Type B pancreatic cell (in vitro differentiated cells): ENCODE measurements around the gene PIAS2. TPM values are rescaled to one million over a fixed set of nuclear protein-coding genes. Genes with fewer than 3 reads are reported as not detected.
A peak's percentile ranks its signal among the peaks of the same experiment; 100 is the strongest.

Experiments used
- DNase-seq: peaks from one replicate; pipeline ENCODE4 v3.0.0; 2021; ENCODE audit warnings: mixed read lengths; ENCODE audit not compliant: unreplicated experiment; ENCODE audit errors: extremely low spot score
- H3K27ac Mint-ChIP-seq: 2 replicates; pipeline ENCODE4 v1.8.0; 2021; ENCODE audit warnings: mild to moderate bottlenecking, mixed read lengths
- H3K27me3 Mint-ChIP-seq: 2 replicates; pipeline ENCODE4 v1.8.0; 2021; ENCODE audit warnings: mixed read lengths
- H3K36me3 Mint-ChIP-seq: 2 replicates; pipeline ENCODE4 v1.8.0; 2021; ENCODE audit warnings: mixed read lengths
- H3K4me1 Mint-ChIP-seq: one replicate; pipeline ENCODE4 v1.8.0; 2021; ENCODE audit warnings: mixed read lengths; ENCODE audit not compliant: unreplicated experiment
- H3K4me3 Mint-ChIP-seq: 2 replicates; pipeline ENCODE4 v1.8.0; 2021; ENCODE audit warnings: mild to moderate bottlenecking, mixed read lengths
- H3K9me3 Mint-ChIP-seq: 2 replicates; pipeline ENCODE4 v1.8.0; 2021; ENCODE audit warnings: mixed read lengths
- total RNA-seq: library from RNA; stranded (reverse); gene quantifications from 2 replicates; pipeline ENCODE4 v1.2.1, GENCODE V29; 2021; ENCODE audit warnings: low replicate concordance
- TF ChIP-seq, protein P1 (sequence below): fragments of 200-600 bp; sonication (generic); conservative IDR thresholded peaks from 2 replicates; pipeline ENCODE4 v1.5.0; 2021; ENCODE audit warnings: antibody characterized with exemption, mild to moderate bottlenecking

PIAS2 gene
- total RNA-seq, 1 donor from 2014 or later = 37.6 TPM

DNA sequence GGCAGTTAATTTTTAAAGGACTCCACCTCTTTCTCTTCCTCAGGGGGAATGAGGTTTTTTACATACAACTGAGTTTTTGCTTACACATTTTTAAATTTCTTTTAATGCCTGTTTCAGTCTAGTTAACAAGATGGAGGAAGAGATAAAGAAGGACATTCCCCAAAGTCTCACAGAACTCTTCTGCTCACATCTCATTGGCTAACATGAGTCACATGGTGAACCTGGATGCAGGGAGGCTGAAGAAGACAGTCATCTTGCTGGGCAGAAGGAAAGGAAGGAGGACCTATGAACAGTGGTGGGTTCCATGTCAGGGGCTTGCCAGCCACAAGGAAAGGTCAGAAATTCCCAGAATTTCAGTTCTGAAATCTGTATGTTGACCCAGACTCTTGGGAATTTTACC, 150.1 kb downstream of the PIAS2 start:
- Mint-ChIP-seq H3K36me3 (no peaks in the 10 kb centered on the region), H3K4me1 (peaks cover 9% of the 10 kb centered on the region), H3K9me3 (peaks cover 4% of the 10 kb centered on the region), H3K27me3 (peaks cover 43% of the 10 kb centered on the region), H3K4me3 (no peak overlapping the region), H3K27ac (no peak overlapping the region)
- DNase-seq = no peak
- TF ChIP-seq, protein P1, sequence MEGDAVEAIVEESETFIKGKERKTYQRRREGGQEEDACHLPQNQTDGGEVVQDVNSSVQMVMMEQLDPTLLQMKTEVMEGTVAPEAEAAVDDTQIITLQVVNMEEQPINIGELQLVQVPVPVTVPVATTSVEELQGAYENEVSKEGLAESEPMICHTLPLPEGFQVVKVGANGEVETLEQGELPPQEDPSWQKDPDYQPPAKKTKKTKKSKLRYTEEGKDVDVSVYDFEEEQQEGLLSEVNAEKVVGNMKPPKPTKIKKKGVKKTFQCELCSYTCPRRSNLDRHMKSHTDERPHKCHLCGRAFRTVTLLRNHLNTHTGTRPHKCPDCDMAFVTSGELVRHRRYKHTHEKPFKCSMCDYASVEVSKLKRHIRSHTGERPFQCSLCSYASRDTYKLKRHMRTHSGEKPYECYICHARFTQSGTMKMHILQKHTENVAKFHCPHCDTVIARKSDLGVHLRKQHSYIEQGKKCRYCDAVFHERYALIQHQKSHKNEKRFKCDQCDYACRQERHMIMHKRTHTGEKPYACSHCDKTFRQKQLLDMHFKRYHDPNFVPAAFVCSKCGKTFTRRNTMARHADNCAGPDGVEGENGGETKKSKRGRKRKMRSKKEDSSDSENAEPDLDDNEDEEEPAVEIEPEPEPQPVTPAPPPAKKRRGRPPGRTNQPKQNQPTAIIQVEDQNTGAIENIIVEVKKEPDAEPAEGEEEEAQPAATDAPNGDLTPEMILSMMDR = no peak

GRCh38 chr18:46764586-46764985, 152.7 kb downstream of the PIAS2 start:
- Mint-ChIP-seq H3K36me3 (no peaks in the 10 kb centered on the region), H3K27ac (no peak overlapping the region), H3K9me3 (no peaks in the 10 kb centered on the region), H3K4me3 (no peak overlapping the region), H3K4me1 (no peaks in the 10 kb centered on the region), H3K27me3 (peaks cover 60% of the 10 kb centered on the region)
- TF ChIP-seq, protein P1 = no peak
- no peak for DNase-seq

DNA sequence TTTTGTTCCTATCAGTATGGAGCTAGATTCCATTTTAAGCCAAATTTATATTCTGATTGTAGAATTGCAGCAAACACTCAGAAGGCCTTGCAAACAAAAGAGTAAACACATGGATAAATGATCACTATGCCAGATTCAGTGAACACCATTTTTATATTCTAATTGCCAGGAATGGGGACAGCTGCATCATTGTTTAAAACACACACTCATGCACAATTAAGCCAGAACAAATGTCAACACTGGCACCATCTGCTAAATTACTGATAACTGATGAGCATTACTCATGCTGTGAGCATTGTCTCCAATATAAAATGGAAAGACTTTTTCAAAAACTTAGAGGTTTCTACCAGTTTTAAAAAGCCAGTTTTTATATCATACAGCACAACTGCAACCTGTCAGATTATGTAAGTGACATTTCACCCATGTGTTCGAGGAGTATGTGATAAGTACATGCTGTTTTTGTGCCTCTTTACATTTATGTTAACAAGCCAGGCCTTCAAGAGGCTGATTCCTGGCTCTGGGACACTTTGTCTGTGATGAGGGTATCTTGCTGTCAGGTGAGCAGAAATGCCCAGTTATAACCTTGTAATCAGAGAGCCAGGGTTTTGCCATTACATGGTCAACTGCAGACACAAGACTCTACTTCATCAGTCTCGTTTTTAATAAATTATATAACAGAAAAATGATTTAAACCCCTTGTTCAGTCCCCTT, 156.1 kb downstream of the PIAS2 start:
- Mint-ChIP-seq H3K36me3 (peaks cover 3% of the 10 kb centered on the region), H3K4me3 (no peak overlapping the region), H3K9me3 (no peaks in the 10 kb centered on the region), H3K27ac (no peak overlapping the region), H3K27me3 (peaks cover 80% of the 10 kb centered on the region), H3K4me1 (peaks cover 7% of the 10 kb centered on the region)
- DNase-seq = no peak
- TF ChIP-seq, protein P1 = no peak

DNA sequence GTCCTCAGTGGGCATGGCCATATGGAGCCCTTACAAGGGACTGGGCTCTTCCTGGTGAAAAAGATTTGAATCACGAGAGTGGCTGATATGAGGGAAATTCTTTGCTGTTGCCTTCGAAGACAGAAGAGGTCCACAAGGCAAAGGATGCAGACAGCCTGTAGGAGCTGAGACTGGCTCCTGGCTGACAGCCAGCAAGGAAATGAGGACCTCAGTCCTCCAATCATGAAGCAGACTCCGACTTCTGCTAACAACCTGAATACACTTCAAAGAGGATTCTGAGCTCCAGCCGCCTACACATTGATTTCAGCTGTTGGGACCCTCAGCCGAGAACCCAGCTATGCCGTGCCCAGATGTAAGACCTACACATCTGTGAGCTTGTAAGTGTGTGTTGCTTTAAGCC, 157.4 kb downstream of the PIAS2 start:
- Mint-ChIP-seq H3K36me3 (peaks cover 3% of the 10 kb centered on the region), H3K27ac (no peak overlapping the region), H3K9me3 (no peaks in the 10 kb centered on the region), H3K4me1 (peaks cover 7% of the 10 kb centered on the region), H3K4me3 (peak overlapping the region; percentile 28), H3K27me3 (peaks cover 89% of the 10 kb centered on the region)
- DNase-seq = no peak
- TF ChIP-seq, protein P1 = no peak

DNA sequence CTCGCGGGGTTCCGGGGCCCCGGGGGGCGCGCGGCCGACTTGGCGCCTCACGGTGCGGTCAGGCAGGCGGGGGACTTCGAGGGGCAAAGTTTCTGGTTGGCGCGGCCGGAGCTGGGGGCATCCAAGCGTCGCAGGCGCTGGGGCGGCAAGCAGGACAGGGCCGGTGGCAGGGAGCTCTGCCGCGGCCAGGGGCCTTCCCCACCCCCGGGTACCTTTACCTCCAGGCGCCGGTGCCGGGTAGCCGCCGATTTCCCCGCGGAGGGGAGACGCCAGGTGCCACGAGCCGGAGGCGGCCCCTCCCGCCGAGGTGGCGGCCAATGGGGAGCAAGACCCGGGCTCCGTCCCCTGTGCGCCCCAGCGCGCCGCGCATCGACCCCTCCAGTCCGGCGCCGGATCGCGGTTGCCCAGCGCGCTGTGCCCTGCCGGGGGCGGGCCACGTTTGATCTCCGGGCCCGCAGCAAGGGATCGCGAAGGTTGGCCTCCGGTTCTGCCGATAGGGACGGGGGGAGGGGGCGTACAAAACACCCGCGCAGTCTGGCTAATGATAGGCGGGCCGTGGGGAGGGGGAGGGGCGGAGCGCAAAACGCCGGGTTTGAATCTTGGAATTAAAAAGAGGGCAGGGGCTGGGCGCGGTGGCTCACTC, 160.6 kb downstream of the PIAS2 start, which contains the start of gene ST8SIA5:
Gene ST8SIA5 (minus strand): TSS at position 495 of the 643 bp plus-strand sequence. CDS start 545 bp downstream, outside the sequence.
- Mint-ChIP-seq H3K27ac (peak within 1 kb of the TSS; percentile 69), H3K4me3 (peak within 1 kb of the TSS; percentile 89), H3K9me3 (peaks cover 6% of the 10 kb centered on the region), H3K36me3 (peaks cover 3% of the 10 kb centered on the region), H3K4me1 (peaks cover 7% of the 10 kb centered on the region), H3K27me3 (peaks cover 89% of the 10 kb centered on the region)
- TF ChIP-seq, protein P1 = no peak
- DNase-seq = no peak
